ENCODE results near the gene TNRC6B.

- no peak for TF ChIP-seq CTCF (IDR thresholded peaks at IDR 0.05; ENCODE audit: low read depth, low read length)
- TF ChIP-seq POLR2A (IDR thresholded peaks at IDR 0.05; ENCODE audit: extremely low read depth, insufficient read length), result no peak
Observed at GRCh38 chr22:40161194-40161593, 16.5 kb upstream of the TNRC6B start.
